ENCODE results near the gene CDRT4.

CDRT4 gene

GRCh38 chr17:15393414-15393813, 74.0 kb downstream of the CDRT4 start:
- DNase-seq (ENCODE audit: low read depth in 2 of 2): no peak

- no peak for DNase-seq (ENCODE audit: low read depth in 2 of 2)
Observed at GRCh38 chr17:15392326-15392741, 75.1 kb downstream of the CDRT4 start.

GRCh38 chr17:15388356-15389041, 78.9 kb downstream of the CDRT4 start:
- no peak for DNase-seq (ENCODE audit: low read depth in 2 of 2)

- no peak for DNase-seq (ENCODE audit: low read depth in 2 of 2)
Observed at GRCh38 chr17:15386083-15386482, 81.3 kb downstream of the CDRT4 start.

All from fibroblast of skin of left biceps (primary cell).